NCI-H2029 (cell line): ENCODE results near the gene RAET1E.
"Not testable (repeated sequence)": the region's sequence is repeated elsewhere in the genome, so short reads cannot be mapped to it uniquely, and the experiment has no call there.

Experiments
- DNase-seq: peaks from one replicate; lab custom pipeline; 2025; lab: John Stamatoyannopoulos, UW

RAET1E gene

GRCh38 chr6:149927025-149927424, 29.1 kb upstream of the RAET1E start:
- not testable (repeated sequence) for DNase-seq

- DNase-seq = peak; percentile 62
Observed at GRCh38 chr6:149925974-149926777, 28.3 kb upstream of the RAET1E start.

- no peak for DNase-seq
Observed at GRCh38 chr6:149925253-149925973, 27.5 kb upstream of the RAET1E start.

- no peak for DNase-seq
Observed at GRCh38 chr6:149924933-149925252, 27.0 kb upstream of the RAET1E start.

GRCh38 chr6:149924206-149924932, 26.5 kb upstream of the RAET1E start:
- no peak for DNase-seq

- DNase-seq = no peak
Observed at GRCh38 chr6:149923327-149923986, 25.5 kb upstream of the RAET1E start.

GRCh38 chr6:149922642-149923326, 24.9 kb upstream of the RAET1E start, which contains the start of gene RAET1G:
TSS of gene RAET1G (minus strand) at chr6:149923121. CDS start at chr6:149923010, 111 bp downstream.
- peak; percentile 17 for DNase-seq

- not testable (repeated sequence) for DNase-seq
Observed at GRCh38 chr6:149922091-149922490, 24.2 kb upstream of the RAET1E start.

GRCh38 chr6:149921361-149921760, 23.4 kb upstream of the RAET1E start:
- no peak for DNase-seq

- no peak for DNase-seq
Observed at GRCh38 chr6:149919834-149920225, 21.9 kb upstream of the RAET1E start.

- not testable (repeated sequence) for DNase-seq
Observed at GRCh38 chr6:149919126-149919833, 21.4 kb upstream of the RAET1E start.

- no peak for DNase-seq
Observed at GRCh38 chr6:149918151-149918905, 20.4 kb upstream of the RAET1E start.

GRCh38 chr6:149917679-149918078, 19.8 kb upstream of the RAET1E start:
- no peak for DNase-seq

GRCh38 chr6:149915970-149916865, 18.3 kb upstream of the RAET1E start:
- DNase-seq = no peak

- no peak for DNase-seq
Observed at GRCh38 chr6:149913540-149914240, 15.8 kb upstream of the RAET1E start.

GRCh38 chr6:149913085-149913484, 15.2 kb upstream of the RAET1E start:
- DNase-seq = no peak

GRCh38 chr6:149912680-149913079, 14.8 kb upstream of the RAET1E start:
- not testable (repeated sequence) for DNase-seq

GRCh38 chr6:149910721-149911151, 12.8 kb upstream of the RAET1E start:
- no peak for DNase-seq
